GM13976 (cell line): ENCODE data around the gene ARHGEF4.
"Not testable (repeated sequence)": the region's sequence is repeated elsewhere in the genome, so short reads cannot be mapped to it uniquely, and the experiment has no call there.

Experiments used
- DNase-seq: peaks from one replicate; pipeline ENCODE4 v3.0.0; 2012; ENCODE audit warnings: low spot score
- in situ Hi-C: fragments of 300-500 bp; cut with MboI; formaldehyde crosslinking; loops from one replicate; pipeline ENCODE4 v1.12.0; 2022; ENCODE audit warnings: low sequenced_read_pairs, mixed read lengths, inconsistent platforms; ENCODE audit not compliant: unreplicated experiment
- TF ChIP-seq, protein P1 (sequence below): IDR thresholded peaks from 2 replicates; pipeline ENCODE4 v1.5.1; 2012; ENCODE audit warnings: borderline replicate concordance, mild to moderate bottlenecking; ENCODE audit not compliant: insufficient read depth; ENCODE audit errors: extremely low read depth, missing control alignments, control extremely low read depth

Gene ARHGEF4

DNA sequence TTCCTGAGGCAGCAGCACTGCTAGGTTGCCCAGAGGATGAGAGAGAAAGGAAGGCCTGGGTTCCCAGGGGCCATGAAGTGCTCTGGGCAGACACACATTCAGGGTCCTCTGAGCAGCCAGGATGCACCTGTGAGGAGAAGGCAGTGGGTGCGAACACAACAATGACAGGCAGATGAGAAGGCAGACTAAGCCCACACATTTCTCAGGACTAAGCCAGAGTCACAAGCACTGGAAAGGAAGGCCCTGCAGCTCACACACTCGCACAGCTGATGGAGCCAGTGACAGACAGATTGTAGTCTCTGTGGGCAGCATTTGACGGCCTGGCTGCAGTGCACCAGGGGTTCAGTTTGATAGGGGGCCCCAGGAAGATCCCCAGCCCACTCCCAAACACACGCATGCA, 61.8 kb downstream of the ARHGEF4 start:
- in situ Hi-C loops: no loop called here
- TF ChIP-seq, protein P1, sequence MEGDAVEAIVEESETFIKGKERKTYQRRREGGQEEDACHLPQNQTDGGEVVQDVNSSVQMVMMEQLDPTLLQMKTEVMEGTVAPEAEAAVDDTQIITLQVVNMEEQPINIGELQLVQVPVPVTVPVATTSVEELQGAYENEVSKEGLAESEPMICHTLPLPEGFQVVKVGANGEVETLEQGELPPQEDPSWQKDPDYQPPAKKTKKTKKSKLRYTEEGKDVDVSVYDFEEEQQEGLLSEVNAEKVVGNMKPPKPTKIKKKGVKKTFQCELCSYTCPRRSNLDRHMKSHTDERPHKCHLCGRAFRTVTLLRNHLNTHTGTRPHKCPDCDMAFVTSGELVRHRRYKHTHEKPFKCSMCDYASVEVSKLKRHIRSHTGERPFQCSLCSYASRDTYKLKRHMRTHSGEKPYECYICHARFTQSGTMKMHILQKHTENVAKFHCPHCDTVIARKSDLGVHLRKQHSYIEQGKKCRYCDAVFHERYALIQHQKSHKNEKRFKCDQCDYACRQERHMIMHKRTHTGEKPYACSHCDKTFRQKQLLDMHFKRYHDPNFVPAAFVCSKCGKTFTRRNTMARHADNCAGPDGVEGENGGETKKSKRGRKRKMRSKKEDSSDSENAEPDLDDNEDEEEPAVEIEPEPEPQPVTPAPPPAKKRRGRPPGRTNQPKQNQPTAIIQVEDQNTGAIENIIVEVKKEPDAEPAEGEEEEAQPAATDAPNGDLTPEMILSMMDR: no peak
- no peak for DNase-seq

DNA sequence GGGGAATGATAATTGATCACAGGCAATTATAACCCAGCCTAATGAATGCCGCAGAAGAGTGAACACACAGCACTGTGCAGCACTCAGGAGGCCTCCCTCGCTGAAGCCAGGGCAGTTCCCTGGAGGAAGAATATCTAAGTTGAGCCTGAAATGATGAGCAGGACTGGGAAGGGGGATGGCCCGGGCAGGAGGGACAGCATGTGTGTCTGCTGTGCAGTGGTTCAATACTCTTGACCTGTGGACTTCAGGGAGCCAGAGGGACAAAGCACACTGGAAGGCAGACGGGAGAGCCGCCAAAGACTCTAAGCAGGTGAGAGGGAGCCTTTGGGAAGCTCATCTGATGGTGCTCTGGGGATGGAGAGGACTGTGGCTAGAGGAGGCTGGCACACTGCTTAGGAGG, 62.6 kb downstream of the ARHGEF4 start:
- TF ChIP-seq, protein P1: no peak
- in situ Hi-C loops: no loop called here
- DNase-seq: no peak

GRCh38 chr2:130901061-130901460, 64.3 kb downstream of the ARHGEF4 start:
- TF ChIP-seq, protein P1: no peak
- in situ Hi-C loops: no loop called here
- no peak for DNase-seq

- DNase-seq, in situ Hi-C loops: not testable (repeated sequence)
These were observed 64.9 kb downstream of the ARHGEF4 start for GRCh38 chr2:130901626-130902025.

DNA sequence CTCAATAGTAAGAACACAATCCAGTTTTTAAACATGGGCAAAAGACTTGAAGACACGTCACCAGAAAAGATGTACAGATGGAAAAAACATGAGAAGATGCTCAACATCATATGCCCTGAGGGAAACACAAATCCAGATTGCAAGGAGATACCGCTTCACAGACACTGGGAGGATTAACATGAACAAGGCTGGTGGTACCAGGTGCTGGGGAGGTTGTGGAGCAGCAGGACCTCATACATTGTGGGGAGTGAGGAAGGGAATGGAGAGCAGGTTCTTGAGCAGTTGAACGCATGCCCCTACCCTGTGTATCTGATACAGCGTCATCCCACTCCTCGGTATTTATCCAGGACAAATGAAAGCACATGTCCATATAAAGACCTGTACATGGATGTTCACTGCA, 72.1 kb downstream of the ARHGEF4 start:
- DNase-seq: no peak
- in situ Hi-C loops: no loop called here
- TF ChIP-seq, protein P1: no peak

GRCh38 chr2:130910931-130911330, 74.2 kb downstream of the ARHGEF4 start:
- in situ Hi-C loops: no loop called here
- TF ChIP-seq, protein P1: no peak
- DNase-seq: no peak

GRCh38 chr2:130911482-130911881, 74.8 kb downstream of the ARHGEF4 start:
- in situ Hi-C loops: no loop called here
- DNase-seq: no peak
- TF ChIP-seq, protein P1: no peak
